ENCODE measurements around the gene TMCC2. TPM values are rescaled to one million over a fixed set of nuclear protein-coding genes. Genes with fewer than 3 reads are reported as not detected.
"Not testable (repeated sequence)": the region's sequence is repeated elsewhere in the genome, so short reads cannot be mapped to it uniquely, and the experiment has no call there.

TMCC2 gene
- total RNA-seq, 1 donor from 2014 or later: 7.9 TPM

DNA sequence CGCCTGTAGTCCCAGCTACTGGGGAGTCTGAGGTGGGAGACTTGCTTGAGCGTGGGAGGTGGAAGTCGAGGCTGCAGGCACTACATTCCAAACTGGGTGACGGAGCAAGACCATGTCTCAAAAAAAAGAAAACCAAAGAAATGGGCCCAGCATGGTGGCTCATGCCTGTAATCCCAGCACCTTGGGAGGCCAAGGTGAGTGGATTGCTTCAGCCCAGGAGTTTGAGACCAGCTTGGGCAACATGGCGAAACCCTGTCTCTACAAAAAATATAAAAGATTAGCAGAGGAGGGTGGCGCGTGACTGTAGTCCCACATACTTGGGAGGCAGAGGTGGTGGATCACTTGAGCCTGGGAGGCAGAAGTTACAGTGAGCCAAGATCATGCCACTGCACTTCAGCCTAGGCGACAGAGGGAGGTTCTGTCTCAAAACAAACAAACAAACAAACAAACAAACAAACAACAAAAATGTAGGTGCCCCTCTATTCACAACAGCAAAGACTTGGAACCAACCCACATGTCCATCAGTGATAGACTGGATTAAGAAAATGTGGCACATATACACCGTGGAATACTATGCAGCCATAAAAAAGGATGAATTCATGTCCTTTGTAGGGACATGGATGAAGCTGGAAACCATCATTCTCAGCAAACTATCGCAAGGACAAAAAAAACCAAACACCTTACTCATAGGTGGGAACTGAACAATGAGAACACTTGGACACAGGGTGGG, 53.1 kb downstream of the TMCC2 start:
- not testable (repeated sequence) for DNase-seq (ENCODE audit: low spot score)

DNA sequence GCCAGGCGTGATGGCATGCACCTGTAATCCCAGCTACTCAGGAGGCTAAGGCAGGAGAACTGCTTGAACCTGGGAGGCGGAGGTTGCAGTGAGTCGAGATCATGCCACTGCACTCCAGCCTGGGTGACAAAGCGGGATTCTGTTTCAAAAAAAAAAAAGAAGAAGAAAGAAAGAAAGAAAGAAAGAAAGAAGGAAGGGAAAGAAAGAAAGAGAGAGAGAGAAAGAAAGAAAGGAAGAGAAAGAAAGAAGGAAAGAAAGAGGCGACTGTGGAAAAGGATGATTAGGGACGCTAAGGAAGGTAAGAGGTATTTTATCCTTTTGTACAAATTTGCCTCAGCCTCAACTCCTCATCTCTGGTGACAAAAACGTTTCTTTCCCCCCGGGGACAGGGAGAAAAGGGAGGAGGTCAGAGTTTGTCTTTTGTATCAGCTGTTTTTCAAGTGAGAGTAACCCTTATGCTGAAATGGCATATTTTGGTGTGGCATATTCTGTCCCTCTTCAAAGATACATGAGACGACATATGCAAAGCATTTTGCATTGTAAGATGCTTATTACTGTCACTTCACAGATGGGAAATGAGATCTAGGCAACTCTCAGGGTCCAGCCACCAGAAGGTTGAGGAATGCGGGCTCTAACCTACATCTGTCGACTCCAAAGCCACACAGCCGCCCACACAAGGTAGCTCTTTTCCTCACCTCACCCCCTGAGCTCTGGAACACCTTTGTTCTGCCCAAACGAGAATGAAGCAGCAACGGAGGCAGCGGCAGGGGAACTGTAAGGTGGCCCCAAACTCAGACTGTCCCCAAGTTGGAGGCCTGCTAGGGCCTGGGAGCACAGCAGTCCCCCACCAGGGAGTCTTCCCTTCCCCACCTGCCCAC, 55.8 kb downstream of the TMCC2 start:
- DNase-seq (ENCODE audit: low spot score): no peak

DNA sequence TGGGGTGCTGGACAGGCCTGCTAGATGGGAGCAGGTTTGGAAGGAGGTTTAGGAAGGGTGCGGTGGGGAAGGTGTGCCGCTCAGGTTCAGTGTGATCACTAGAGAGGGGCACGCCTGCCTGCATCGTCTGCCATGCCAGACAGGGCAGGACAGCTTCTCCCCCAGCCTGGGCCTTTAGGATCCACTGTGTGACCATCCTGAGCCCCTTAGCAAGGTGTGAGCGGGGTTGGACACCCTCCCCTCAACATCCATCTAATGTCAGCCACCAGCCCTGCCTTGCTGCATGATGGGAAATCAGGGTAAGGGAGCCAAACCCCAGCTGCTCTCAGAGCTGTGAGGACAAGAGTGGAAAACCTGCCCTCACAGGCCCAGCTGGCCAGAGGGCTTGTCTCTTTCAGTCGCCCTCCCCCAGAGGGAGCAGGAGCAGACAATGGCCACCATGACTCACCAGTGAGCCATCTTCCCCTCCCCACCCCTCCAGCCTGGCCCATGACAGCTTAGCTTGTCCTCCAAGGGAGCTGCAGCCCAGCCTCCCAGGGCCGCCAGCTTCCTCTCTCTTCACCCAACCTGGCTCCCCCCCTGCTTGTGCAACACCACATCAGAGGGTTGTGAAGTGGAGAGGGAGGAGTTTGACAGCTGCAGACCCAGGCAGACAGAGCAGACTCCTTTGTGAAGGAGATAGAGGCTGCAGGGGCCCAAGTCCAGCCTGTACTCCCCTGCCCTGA, 56.8 kb downstream of the TMCC2 start:
- peak; percentile 92 for DNase-seq (ENCODE audit: low spot score)

DNA sequence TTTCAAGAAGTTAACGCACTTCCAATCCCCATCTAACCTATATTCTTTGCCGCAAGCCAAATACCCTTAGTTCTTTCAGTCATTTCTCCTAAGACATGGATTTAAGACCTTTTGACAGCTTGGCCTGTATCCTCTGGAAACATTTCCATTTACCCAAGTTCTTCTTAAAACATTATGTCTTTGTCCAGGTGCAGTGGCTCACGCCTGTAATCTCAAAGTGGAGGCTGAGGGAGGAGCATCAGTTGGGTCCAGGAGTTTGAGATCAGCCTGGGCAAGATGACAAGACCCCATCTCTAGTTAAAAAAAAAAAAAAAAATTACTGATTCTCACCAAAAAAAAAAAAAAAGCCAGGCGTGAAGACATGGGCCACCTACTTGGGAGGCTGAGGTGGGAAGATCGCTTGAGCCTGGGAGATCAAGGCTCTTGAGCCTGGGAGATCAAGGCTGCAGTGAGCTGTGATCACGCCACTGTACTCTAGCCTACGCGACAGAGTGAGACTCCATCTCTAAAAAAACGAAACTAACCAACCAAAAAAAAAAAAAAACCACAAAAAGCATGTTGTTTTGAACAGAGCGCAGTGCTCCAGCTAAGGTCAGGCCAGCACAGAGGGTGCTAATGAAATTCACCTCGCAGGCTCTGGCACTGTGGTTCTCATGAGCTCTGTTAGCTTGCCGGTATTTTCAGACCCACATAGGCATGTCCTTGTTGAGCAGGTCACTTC, 57.8 kb downstream of the TMCC2 start:
- DNase-seq (ENCODE audit: low spot score): no peak

DNA sequence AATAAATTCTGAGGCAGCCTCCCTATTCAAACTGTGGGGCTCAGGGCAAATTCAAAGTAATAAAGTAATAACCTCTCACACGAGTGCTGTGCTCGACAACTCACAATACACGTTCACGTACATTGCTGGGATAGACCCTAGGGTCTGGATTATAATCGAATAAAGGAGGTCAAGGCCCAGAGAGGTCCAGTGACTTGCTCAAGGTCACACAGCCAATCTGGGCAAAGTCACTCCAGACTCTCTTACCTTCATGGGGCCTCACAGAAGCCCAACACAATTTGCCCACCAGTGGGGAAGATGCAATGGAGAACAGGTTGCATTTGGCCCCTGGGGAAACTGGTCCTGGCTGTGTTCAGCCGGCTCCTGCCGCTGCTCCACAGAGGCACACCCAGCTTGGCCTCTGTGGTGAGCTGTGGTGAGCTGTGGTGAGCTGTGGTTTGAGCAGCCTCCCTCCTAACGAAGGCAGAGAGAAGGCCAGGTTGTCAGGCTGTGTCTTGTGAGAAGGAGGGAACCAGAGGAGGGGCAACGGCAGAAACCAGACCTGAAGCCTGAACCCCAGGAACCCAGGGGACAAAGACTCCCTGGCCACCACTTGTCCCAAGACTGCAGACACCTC, 58.7 kb downstream of the TMCC2 start:
- no peak for DNase-seq (ENCODE audit: low spot score)

DNA sequence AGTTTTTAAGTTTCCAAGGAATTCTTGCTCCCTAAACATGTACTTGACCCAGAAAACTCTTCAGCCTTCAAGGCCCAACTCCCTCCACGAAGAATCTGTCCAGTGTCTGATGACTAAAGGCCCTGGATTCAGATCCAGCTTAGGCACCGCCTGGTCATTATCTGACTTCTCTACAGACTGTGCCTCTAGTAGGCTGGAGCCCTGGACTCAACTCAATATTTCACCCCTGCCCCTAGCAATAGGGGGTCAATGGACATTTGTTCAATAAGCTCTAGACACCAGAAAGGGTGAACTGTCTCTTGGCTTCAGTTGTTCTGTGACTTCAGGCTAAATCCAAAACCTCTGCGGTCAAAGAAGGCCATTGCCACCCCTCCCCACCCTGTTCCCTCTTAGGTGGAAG, 59.3 kb downstream of the TMCC2 start:
- no peak for DNase-seq (ENCODE audit: low spot score)

DNA sequence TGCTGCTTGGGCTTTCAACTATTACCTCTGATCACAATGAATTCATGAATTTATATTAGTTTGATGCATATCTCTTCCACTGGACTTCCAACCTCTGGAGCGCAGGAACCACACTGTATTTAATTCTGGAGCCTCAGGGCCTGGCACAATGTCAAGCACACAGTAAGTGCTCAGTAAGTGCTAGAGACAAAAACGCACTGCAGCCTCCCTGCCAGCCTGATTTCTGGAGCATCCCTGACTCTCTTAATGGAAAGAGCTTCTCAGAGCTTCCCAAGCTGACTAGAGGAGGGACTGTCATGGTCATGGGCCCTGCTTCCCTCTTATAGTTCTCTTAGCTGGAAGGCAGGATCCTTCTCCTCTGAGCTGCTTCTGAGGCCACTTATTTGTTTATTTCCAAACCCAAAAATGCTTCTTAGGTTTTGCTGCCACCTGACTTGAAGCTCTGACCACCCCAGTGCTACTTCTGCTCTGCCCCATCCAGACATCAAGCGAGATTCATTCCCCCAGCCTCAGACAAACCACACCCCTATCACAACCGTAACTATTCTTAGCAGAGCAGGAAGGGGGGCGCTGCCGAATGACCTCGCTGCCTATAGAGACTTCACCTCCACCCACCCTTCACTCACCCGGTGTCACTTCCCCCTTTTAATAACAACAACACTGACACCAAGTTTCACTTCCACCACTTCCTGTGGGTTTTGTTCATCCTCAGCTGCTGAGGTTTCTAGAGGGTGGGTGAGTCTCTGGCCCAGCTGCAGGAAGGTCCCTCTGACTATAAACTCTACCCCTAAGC, 60.2 kb downstream of the TMCC2 start:
- no peak for DNase-seq (ENCODE audit: low spot score)

DNA sequence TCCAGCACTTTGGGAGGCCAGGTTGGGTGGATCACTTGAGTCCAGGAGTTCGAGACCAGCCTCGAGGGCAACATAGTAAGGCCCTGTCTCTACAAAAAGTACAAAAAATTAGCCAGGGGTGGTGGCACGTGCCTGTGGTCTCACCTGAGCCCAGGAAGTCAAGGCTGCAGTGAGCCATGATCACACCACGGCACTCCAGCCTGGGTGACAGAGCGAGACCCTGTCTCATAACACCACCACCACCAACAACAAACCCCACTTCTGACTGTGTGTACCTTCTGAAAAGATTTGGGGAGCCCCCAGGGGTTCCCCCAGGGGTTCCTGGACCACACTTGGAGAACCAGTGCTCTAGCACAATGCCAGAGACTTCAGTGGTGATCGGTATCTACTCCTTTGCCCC, 63.9 kb downstream of the TMCC2 start:
- DNase-seq (ENCODE audit: low spot score): no peak

DNA sequence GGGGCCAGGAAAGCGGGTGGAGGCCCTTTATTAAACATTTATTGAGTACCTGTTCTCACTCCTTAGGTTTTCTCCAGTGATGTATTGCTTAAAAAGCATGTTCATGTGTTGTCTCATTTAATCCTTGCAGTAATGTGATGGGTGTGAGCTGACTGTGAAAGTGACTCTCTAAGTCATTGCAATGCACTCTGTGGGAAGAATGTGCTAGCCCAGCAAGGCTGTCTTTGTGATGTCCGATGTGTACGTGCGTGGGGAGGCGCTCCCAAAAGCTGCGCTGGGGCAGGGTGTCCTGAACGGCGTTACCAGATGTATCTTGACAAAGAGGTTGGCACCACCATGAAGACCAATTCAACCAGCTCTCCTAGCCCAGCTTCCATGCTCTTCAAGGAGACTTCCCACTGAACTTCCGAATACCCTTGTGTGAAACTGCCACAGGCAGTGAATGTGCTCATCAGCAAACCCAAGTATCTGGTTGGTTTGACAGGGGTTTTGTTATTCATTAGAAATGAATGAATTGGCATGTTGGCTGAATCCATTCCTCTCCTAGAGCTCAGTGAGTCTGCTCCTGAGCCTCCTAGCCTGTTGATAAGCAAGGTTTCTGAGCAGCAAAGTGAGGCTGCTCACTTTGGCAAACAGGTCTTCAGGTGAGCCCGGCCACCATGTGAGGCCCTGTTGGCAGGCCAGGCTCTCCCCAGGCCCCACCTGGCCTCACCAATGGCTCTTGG, 65.8 kb downstream of the TMCC2 start:
- DNase-seq (ENCODE audit: low spot score): no peak

DNA sequence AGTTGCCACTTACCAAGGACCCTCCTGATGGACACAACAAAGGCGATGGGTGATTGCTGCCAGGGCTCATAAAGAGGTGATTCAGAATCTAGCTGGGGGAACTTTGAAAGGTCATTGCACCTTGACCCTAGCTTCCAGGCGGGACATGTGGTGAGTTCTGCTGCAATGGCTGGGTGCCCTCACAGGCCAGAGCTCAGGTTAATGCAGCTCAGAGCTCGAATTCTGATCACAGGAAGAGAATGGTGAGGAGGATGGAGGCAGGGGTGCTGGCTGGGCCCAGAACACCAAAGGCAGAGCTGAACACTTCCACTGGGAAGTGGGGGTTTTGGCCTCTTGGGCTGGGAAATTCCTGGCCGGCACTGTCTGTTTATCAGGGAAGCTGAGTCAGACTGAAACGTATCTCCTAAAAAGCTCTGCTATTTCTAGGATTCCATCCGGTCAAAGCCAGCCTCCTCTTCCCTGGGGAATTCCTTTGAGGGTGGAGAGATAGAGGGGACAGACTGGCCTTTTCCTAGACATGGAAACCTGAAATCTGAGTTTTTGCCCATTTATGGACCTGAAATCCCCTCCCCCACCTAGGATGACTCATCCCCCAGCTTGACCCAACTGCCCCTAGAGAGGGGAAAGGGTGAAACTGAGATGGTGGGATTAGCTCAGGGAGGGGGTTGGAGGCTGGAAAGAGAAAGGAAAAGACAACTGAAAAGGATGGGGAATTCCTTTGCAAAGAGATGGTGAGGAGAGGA, 66.6 kb downstream of the TMCC2 start:
- DNase-seq (ENCODE audit: low spot score): peak; percentile 91

DNA sequence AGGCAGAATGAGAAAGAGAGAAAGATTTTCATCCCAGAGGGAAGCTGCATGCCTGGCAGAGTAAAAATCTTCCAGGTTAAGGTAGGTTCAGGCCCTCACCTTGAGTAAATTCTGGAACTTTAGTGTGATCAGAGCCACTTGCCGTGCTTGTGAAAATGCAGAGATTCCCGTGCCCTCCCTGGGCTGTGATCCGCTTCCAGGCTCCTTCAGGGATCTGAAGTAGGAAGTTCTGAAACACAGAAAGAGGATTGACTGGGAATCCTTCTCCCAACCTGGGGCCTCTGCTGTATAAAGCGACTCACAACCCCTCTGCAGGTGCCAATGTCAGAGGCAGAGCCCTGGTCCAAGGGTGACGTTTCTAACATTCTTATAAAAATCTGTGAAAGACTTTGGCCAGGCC, 67.2 kb downstream of the TMCC2 start:
- no peak for DNase-seq (ENCODE audit: low spot score)

DNA sequence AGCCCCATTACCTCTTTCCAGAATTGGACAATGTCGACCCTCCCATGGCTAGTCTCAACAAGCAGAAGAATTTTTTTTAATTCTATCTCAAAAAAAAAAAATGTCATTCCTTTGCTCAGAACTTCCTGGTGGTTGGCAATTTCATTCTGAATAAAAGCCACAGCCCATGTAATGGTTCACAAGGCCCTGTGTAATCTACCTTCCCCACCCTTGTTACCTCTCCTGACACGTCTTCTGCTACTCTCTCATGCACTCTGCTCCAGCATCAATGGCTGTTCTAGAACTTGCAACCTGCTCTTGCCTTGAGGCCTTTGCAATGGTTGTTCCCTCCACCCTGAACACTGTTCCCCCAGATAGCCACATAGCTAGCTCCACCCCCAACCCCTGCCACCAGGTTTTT, 68.4 kb downstream of the TMCC2 start:
- DNase-seq (ENCODE audit: low spot score): no peak

DNA sequence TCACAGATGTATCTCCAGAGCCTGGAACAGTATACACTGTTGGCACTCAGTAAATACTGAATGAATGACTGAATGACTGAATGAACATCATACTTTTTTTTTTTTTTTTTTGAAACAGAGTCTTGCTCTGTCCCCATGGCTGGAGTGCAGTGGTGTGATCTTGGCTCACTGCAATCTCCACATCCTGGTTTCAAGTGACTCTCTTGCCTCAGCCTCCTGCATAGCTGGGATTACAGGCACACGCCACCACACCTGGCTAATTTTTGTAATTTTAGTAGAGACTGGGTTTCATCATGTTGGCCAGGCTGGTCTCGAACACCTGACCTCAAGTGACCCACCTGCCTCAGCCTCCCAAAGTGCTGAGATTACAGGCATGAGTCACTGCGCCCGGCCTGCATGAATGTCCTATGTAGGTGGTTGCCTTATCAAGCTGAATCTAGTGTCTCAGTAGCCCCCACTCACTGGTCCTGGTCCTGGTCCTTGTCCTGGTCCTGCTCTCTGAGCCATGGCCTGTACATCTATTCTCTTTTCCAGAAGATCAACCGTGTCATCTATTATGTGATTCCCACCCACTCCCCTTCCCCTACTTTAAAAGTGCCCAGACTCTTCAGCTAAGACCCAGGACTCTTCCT, 69.9 kb downstream of the TMCC2 start:
- DNase-seq (ENCODE audit: low spot score): not testable (repeated sequence)

DNA sequence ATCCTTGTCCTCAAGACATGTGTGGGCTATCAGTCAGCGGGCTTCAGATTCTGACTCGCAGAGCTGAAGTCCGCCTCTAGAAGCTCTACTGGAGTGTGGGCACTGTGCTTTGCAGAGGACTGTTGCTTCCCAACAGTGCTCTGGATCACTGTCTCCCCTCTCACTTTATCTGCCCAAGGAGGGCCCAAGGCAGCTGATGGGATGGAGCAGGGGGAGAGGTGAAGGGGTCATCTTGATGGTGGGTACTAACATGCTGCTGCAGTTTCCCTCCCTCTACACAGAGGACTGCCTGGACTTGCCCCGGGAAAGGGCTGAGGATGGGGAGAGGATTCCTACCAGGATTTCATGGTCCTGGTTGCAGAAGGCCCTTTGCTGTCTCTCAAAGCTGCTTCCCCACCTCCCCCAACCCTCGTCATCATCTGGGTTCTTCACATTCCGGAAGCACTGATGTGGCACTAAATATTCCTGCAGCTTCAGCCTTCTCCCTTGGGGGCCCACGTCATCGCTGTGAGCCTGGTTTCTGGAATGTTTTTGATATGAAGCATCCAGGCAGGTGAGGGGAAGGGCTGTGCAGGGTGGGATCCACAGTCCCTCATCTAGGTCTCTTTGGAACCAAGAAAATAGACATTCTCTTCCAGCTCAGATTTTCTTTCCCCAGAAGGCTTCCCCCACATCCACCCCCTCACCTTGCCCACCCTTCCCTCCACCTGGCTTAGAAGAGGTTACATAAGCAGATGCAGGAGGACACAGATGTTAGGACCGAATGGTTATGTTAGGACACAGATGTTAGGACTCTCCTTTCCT, 70.6 kb downstream of the TMCC2 start:
- peak; percentile 78 for DNase-seq (ENCODE audit: low spot score)

DNA sequence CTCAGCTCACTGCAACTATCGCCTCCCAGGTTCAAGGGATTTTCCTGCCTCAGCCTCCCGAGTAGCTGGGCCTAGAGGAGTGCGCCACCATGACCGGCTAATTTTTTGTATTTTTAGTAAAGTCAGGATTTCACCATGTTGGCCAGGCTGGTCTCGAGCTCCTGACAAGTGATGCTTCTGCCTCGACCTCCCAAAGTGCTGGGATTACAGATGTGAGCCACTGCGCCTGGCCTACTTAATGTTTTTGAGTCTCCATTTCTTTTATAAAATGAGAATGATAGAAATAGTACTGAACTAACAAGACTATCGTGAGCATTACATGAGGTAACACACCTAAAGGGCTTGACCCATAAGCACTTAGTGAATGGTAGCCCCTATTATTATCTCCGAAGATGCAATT, 72.4 kb downstream of the TMCC2 start:
- no peak for DNase-seq (ENCODE audit: low spot score)

DNA sequence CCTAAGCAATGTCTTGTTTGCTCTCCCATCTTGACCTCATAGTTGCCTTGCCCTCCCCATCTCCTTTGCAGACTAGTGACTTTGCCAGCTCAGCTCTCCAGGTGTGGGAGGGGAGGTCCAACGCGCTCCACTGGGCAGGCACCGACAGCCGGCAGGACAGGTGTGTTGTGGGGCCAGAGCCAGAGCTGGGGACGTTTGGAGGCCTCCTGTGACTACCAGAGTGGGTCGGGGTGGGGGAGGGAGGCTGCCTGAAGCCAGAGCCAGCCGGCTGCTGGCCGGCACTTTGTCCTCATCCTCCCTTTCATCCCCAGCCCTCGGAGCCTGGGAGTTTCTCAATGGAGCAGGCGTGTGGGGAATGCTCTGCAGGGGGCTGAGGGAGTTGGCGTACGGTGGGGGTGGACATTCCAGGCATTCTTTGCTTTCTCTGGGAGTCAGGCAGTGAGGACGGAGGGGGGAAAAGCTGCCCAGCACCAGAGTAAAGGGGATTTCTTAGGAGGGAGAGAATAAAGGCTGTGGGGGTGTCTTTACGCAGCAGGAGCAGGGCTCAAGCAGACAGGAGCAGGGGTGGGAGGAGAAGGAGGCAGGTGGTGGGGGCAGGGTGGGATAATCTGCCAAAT, 73.6 kb downstream of the TMCC2 start:
- DNase-seq (ENCODE audit: low spot score): peak; percentile 78

All from umbilical cord (tissue), 2 donors.